ENCODE results near the gene GRHL3. TPM values are rescaled to one million over a fixed set of nuclear protein-coding genes. Genes with fewer than 3 reads are reported as not detected.

The GRHL3 gene
- total RNA-seq, 1 donor from 2014 or later, result not detected

DNA sequence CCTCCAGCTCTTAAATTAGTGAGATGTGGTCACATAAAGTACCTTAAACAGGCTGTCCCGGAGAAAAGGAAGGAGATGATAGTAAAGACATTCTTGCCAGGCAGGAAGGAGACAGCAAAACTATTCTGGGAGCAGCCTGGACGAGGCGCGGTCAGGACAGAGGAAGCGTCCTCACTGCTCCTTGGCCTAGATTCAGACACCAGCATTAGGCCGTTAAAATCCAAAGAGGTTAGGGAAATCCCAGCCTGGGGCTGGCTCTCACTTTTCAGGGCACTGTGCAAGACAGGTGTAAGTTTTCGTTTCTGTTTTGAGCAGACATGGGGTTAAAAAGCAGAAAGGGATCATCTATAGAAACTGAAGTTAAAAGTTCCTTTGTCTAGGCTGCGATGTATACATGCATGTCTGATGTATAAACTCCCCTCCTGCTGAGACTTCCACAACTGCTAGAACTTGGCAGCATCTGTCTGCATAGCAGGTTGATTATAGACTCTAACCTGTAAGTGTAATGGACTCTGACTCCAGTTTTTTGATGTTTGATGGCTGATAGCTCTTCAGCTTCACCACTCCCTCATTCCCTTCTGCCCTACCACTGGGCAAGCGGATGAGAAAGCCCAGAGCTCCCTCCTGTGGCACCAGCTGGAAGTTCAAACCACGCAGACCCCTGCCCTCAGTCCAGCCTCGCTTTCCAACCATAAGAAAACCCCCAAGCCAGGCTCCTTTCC, 72.9 kb downstream of the GRHL3 start:
- DNase-seq (ENCODE audit: low spot score), result no peak

GRCh38 chr1:24392604-24392946, 73.4 kb downstream of the GRHL3 start:
- no peak for DNase-seq (ENCODE audit: low spot score)

DNA sequence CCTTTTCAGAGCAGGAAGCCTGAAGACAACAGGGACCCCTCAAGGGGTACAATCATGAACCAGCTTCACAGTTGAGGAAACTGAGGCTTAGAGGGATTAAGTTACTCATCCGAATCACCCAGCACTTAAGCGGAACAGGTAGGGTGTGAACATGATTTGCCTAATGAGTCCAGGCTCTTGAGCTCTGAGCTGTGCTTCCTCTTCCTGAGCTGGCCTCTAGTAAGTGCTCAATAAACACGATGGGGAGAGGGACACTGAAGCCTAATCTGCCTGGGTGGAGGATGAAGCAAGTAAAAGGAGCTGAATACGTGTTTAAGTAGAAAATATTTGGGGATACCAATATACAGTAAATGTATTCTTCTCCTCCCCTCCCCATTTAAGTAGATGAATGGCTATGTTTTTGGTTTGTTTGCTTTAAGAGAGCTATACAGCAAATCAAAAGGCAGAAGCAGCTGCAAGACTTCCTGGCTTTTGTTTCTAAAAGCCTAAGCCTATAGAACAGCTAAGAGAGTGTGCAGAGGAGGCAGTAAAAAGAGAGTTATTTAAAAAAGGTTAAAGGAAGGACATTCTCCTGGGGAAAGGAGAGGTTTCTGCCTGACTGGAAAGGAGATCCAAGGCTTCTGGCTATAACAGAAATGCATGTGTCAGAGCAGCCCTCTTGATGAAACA, 74.0 kb downstream of the GRHL3 start:
- no peak for DNase-seq (ENCODE audit: low spot score)

DNA sequence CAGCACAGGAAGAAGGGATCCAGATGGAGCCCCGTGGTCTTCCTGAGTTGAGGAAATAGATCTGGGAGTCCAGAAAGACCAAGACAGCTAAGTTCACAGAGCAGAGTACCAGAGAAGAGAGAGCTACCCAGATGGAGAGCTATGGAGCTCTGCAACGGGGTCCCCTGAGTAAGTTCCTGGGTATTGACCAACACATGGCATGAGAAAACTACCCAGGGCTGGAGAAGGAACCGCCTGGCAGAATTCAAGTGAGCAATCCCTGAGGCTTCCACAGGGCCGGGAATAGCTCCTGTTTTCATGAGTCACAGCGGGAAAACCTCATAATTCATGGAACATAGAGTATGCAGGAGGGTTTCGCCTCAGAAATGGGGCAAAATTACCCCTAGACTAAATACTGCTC, 74.7 kb downstream of the GRHL3 start:
- DNase-seq (ENCODE audit: low spot score), result no peak

- no peak for DNase-seq (ENCODE audit: low spot score)
These were observed 80.9 kb downstream of the GRHL3 start for GRCh38 chr1:24400065-24400464.

GRCh38 chr1:24403806-24404205, 84.6 kb downstream of the GRHL3 start:
- no peak for DNase-seq (ENCODE audit: low spot score)

Other genes with a start within 250 kb of the GRHL3 start
- gene MYOM3, start 207.2 kb upstream of the GRHL3 start, total RNA-seq, result 0.42 TPM
- not detected for gene IL22RA1, start 176.2 kb upstream of the GRHL3 start, total RNA-seq
- 0.22 TPM for gene IFNLR1, start 132.1 kb upstream of the GRHL3 start, total RNA-seq
- 7.5 TPM for gene STPG1, start 94.4 kb downstream of the GRHL3 start, total RNA-seq
- gene NIPAL3, start 96.4 kb downstream of the GRHL3 start, total RNA-seq, result 9.6 TPM
- 3.7 TPM for gene RCAN3, start 183.5 kb downstream of the GRHL3 start, total RNA-seq
- not detected for gene NCMAP, start 236.7 kb downstream of the GRHL3 start, total RNA-seq